GM12878 (cell line): ENCODE data around the gene LSAMP. TPM values are rescaled to one million over a fixed set of nuclear protein-coding genes. Genes with fewer than 3 reads are reported as not detected.

Source experiments
- BHLHE40 ChIP-seq, 2 experiments: fragments of 450-650 bp in 1 of 2; IDR thresholded peaks; 2 replicates each; pipeline ENCODE4 v1.6.1; 2011 to 2017; ENCODE audit warnings: low read depth in 2 of 2, borderline replicate concordance in 1 of 2, improper control_type of control experiment in 1 of 2, low read length in 1 of 2, mild to moderate bottlenecking in 1 of 2
- ESRRA ChIP-seq: IDR thresholded peaks from 2 replicates; pipeline ENCODE4 v1.6.1; 2012; ENCODE audit warnings: mild to moderate bottlenecking, low read length, improper control_type of control experiment
- HDAC6 ChIP-seq: fragments of 200-600 bp; sonication (generic); IDR thresholded peaks from one replicate; pipeline ENCODE4 v1.8.0; 2017; ENCODE audit warnings: antibody characterized with exemption; ENCODE audit not compliant: unreplicated experiment
- NFIC ChIP-seq: IDR thresholded peaks from 2 replicates; pipeline ENCODE4 v1.6.1; 2012; ENCODE audit warnings: low read depth, mild to moderate bottlenecking, inconsistent platforms, low read length, moderate library complexity
- PML ChIP-seq: IDR thresholded peaks from 2 replicates; pipeline ENCODE4 v1.6.1; 2012; ENCODE audit warnings: low read length, inconsistent platforms
- TARDBP ChIP-seq: IDR thresholded peaks from 2 replicates; pipeline ENCODE4 v1.6.1; 2016; ENCODE audit warnings: borderline replicate concordance
- polyA plus RNA-seq, 11 experiments: library from polyadenylated mRNA; depleted of rRNA in 4 of 11; unstranded in 6 of 11; stranded (reverse) in 5 of 11; fragments of >200 nt; fragmentation: Nextera tagmentation in 4 of 11; fragmentation: Illumina TruSeq in 1 of 11; extraction: Ambion mirVana in 4 of 11; extraction: Trizol in 1 of 11; gene quantifications; 1 replicate in 1 of 11; 2 replicates in 10 of 11; pipeline versions ENCODE4 v1.2.1 to v1.2.3, GENCODE V29; 2011 to 2016; ENCODE audit warnings: inconsistent platforms in 2 of 11, missing spikeins in 2 of 11, low read depth in 1 of 11
- total RNA-seq, 4 experiments: library from RNA; depleted of rRNA in 3 of 4; stranded (reverse); fragments of >200 nt in 3 of 4; fragmentation: Illumina TruSeq in 1 of 4; extraction: Trizol in 1 of 4; gene quantifications; 2 replicates each; pipeline versions ENCODE4 v1.2.1 to v1.2.3, GENCODE V29; 2013 to 2021
- TF ChIP-seq, protein P1 (sequence below), 3 experiments: IDR thresholded peaks in 2 of 3; conservative IDR thresholded peaks in 1 of 3; 2 replicates each; pipeline ENCODE4 v1.5.1; 2011; ENCODE audit warnings: low read depth in 3 of 3, low read length in 3 of 3, mild to moderate bottlenecking in 3 of 3, control low read depth in 2 of 3, moderate library complexity in 2 of 3, inconsistent platforms in 1 of 3, mixed read lengths in 1 of 3; ENCODE audit not compliant: control insufficient read depth in 2 of 3, insufficient read depth in 1 of 3; ENCODE audit errors: extremely low read depth in 1 of 3
- TF ChIP-seq, protein P2 (sequence below): fragments of 450-650 bp; IDR thresholded peaks from 2 replicates; pipeline ENCODE4 v1.6.1; 2018; ENCODE audit warnings: mild to moderate bottlenecking, low read depth, moderate library complexity; ENCODE audit not compliant: partially characterized antibody

The LSAMP gene
- total and polyA plus RNA-seq, 10 of the 15 experiments (the other 5 are each of a cell fraction or from before 2014, with no cell fraction given), result 2.0 to 12.7 (median 6.5) TPM

DNA sequence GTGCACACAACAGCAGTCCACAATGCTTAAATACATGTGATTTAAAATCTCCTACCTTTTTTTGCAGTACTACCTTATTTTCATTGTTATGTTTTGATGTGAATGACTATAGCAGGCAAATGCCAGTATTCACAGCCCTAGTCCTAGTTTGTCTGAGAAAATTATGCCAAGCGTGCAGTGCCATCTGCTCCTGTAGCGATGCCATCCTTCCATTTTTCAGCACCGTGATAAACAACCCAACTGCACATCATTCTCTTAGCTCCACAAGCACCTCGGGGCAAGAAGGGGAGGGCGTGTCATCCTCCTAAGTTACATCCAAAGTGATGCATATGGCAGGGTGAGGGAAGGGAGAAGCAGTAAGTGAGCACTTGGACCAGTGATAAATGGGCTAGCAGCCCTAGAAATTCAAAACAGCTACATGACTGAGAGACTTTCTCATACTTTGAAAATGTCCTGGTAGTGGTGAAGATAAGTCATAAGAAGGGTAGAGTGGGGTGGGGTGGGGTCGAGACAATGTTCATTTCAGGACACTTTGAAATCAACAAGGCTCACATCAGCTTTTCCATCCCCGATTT lies 198.8 kb downstream of the LSAMP start (continued):
- TF ChIP-seq, protein P1, sequence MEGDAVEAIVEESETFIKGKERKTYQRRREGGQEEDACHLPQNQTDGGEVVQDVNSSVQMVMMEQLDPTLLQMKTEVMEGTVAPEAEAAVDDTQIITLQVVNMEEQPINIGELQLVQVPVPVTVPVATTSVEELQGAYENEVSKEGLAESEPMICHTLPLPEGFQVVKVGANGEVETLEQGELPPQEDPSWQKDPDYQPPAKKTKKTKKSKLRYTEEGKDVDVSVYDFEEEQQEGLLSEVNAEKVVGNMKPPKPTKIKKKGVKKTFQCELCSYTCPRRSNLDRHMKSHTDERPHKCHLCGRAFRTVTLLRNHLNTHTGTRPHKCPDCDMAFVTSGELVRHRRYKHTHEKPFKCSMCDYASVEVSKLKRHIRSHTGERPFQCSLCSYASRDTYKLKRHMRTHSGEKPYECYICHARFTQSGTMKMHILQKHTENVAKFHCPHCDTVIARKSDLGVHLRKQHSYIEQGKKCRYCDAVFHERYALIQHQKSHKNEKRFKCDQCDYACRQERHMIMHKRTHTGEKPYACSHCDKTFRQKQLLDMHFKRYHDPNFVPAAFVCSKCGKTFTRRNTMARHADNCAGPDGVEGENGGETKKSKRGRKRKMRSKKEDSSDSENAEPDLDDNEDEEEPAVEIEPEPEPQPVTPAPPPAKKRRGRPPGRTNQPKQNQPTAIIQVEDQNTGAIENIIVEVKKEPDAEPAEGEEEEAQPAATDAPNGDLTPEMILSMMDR (IDR thresholded peaks at IDR 0.05 in 2 of 3, conservative IDR thresholded peaks at IDR 0.05 in 1 of 3; ENCODE audit: control insufficient read depth in 2 of 3, extremely low read depth in 1 of 3, insufficient read depth in 1 of 3, low read depth in 3 of 3, low read length in 3 of 3), result no peak
- TF ChIP-seq HDAC6, result no peak
- no peak for TF ChIP-seq NFIC
- no peak for TF ChIP-seq ESRRA
- TF ChIP-seq TARDBP, result no peak
- no peak for TF ChIP-seq PML
- TF ChIP-seq, protein P2, sequence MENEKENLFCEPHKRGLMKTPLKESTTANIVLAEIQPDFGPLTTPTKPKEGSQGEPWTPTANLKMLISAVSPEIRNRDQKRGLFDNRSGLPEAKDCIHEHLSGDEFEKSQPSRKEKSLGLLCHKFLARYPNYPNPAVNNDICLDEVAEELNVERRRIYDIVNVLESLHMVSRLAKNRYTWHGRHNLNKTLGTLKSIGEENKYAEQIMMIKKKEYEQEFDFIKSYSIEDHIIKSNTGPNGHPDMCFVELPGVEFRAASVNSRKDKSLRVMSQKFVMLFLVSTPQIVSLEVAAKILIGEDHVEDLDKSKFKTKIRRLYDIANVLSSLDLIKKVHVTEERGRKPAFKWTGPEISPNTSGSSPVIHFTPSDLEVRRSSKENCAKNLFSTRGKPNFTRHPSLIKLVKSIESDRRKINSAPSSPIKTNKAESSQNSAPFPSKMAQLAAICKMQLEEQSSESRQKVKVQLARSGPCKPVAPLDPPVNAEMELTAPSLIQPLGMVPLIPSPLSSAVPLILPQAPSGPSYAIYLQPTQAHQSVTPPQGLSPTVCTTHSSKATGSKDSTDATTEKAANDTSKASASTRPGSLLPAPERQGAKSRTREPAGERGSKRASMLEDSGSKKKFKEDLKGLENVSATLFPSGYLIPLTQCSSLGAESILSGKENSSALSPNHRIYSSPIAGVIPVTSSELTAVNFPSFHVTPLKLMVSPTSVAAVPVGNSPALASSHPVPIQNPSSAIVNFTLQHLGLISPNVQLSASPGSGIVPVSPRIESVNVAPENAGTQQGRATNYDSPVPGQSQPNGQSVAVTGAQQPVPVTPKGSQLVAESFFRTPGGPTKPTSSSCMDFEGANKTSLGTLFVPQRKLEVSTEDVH, result no peak
- TF ChIP-seq BHLHE40 (IDR thresholded peaks at IDR 0.05; ENCODE audit: borderline replicate concordance in 1 of 2, low read depth in 2 of 2, low read length in 1 of 2), result no peak
